IMR-90 (cell line): ENCODE measurements around the gene FOXL3. TPM values are rescaled to one million over a fixed set of nuclear protein-coding genes. Genes with fewer than 3 reads are reported as not detected.

ENCODE experiments used
- ATAC-seq: fragments of 200-7000 bp; cut with Tn5 transposase; 2 replicates; pipeline ENCODE4 v1.9.1; 2020; ENCODE audit warnings: low read depth, mild to moderate bottlenecking, moderate library complexity
- BruUV-seq: library from RNA; stranded (reverse); fragments of 400-500 nt; replicated peaks from 2 replicates; lab custom pipeline; 2021; lab: Mats Ljungman, UMichigan
- CTCF ChIA-PET: fragments of 300-600 bp; formaldehyde crosslinking; extraction: SDS; loops from one replicate; lab custom pipeline; 2021; ENCODE audit warnings: antibody characterized with exemption; lab: Yijun Ruan, JAX
- POLR2A ChIA-PET: fragments of 300-600 bp; sonication (Branson Sonifier 250); formaldehyde crosslinking; loops from one replicate; lab custom pipeline; 2022; ENCODE audit warnings: antibody characterized with exemption; ENCODE audit not compliant: unreplicated experiment; lab: Charles Lee
- DNase-seq: peaks from one replicate; pipeline ENCODE4 v3.0.0; 2013
- H2AFZ ChIP-seq: replicated peaks from 2 replicates; pipeline ENCODE3; 2013; ENCODE audit warnings: low read length, mild to moderate bottlenecking; ENCODE audit not compliant: poor library complexity
- H2AK5ac ChIP-seq: 2 replicates; pipeline ENCODE4 v1.6.1; 2013; ENCODE audit warnings: low read depth, low read length, inconsistent platforms
- H2AK9ac ChIP-seq: replicated peaks from 2 replicates; pipeline ENCODE3; 2013; ENCODE audit warnings: mild to moderate bottlenecking, low read depth, low read length, moderate library complexity; ENCODE audit not compliant: poor library complexity
- H2BK120ac ChIP-seq: 2 replicates; pipeline ENCODE4 v1.6.1; 2013; ENCODE audit warnings: low read depth, low read length, inconsistent platforms
- H2BK15ac ChIP-seq: 3 replicates; pipeline ENCODE4 v1.6.1; 2013; ENCODE audit warnings: low read depth, low read length, inconsistent platforms
- H2BK20ac ChIP-seq: 2 replicates; pipeline ENCODE4 v1.6.1; 2013; ENCODE audit warnings: low read depth, mild to moderate bottlenecking, inconsistent platforms, low read length, moderate library complexity
- H2BK5ac ChIP-seq: 2 replicates; pipeline ENCODE4 v1.6.1; 2013; ENCODE audit warnings: mild to moderate bottlenecking, low read depth, low read length, inconsistent platforms; ENCODE audit not compliant: poor library complexity, severe bottlenecking
- H3K14ac ChIP-seq: replicated peaks from 2 replicates; pipeline ENCODE4 v1.6.1; 2013; ENCODE audit warnings: low read depth, low read length, inconsistent platforms
- H3K18ac ChIP-seq: 2 replicates; pipeline ENCODE4 v1.6.1; 2013; ENCODE audit warnings: low read depth, low read length, control low read depth
- H3K23ac ChIP-seq: 2 replicates; pipeline ENCODE4 v1.6.1; 2013; ENCODE audit warnings: low read depth, low read length, inconsistent platforms
- H3K27ac ChIP-seq: 2 replicates; pipeline ENCODE4 v1.5.1; 2013; ENCODE audit warnings: mild to moderate bottlenecking, control low read depth, low read length; ENCODE audit not compliant: insufficient read depth
- H3K27me3 ChIP-seq: 2 replicates; pipeline ENCODE4 v1.6.1; 2013; ENCODE audit warnings: low read length; ENCODE audit not compliant: control insufficient read depth, insufficient read depth
- H3K36me3 ChIP-seq: 2 replicates; pipeline ENCODE4 v1.6.1; 2013; ENCODE audit warnings: low read length, mixed read lengths; ENCODE audit not compliant: control insufficient read depth, insufficient read depth
- H3K4ac ChIP-seq: 2 replicates; pipeline ENCODE4 v1.6.1; 2013; ENCODE audit warnings: low read depth, low read length, inconsistent platforms
- H3K4me1 ChIP-seq: 2 replicates; pipeline ENCODE4 v1.6.1; 2013; ENCODE audit warnings: low read length, mixed read lengths; ENCODE audit not compliant: control insufficient read depth, insufficient read depth
- H3K4me2 ChIP-seq: 2 replicates; pipeline ENCODE4 v1.6.1; 2013; ENCODE audit warnings: low read depth, mild to moderate bottlenecking, control low read depth, low read length, moderate library complexity
- H3K4me3 ChIP-seq: 2 replicates; pipeline ENCODE4 v1.5.1; 2013; ENCODE audit warnings: low read depth, mild to moderate bottlenecking, control low read depth, low read length, moderate library complexity; ENCODE audit not compliant: insufficient read depth
- H3K56ac ChIP-seq: 2 replicates; pipeline ENCODE4 v1.6.1; 2013; ENCODE audit warnings: low read length, inconsistent platforms; ENCODE audit not compliant: insufficient read depth; ENCODE audit errors: extremely low read depth
- H3K79me1 ChIP-seq, 2 experiments: 2 replicates each; pipeline ENCODE4 v1.6.1; 2013; ENCODE audit warnings: low read length in 2 of 2, inconsistent platforms in 1 of 2, low read depth in 1 of 2
- H3K9ac ChIP-seq: 2 replicates; pipeline ENCODE4 v1.6.1; 2013; ENCODE audit warnings: low read depth, low read length, control low read depth
- H3K9me1 ChIP-seq: 2 replicates; pipeline ENCODE4 v1.6.1; 2013; ENCODE audit warnings: low read length, inconsistent platforms; ENCODE audit not compliant: insufficient read depth
- H3K9me3 ChIP-seq: 2 replicates; pipeline ENCODE4 v1.6.1; 2013; ENCODE audit warnings: low read length; ENCODE audit not compliant: control insufficient read depth, insufficient read depth
- H4K20me1 ChIP-seq: 2 replicates; pipeline ENCODE4 v1.6.1; 2013; ENCODE audit warnings: low read length, inconsistent platforms; ENCODE audit not compliant: insufficient read depth
- H4K5ac ChIP-seq: 2 replicates; pipeline ENCODE4 v1.6.1; 2013; ENCODE audit warnings: mild to moderate bottlenecking, low read depth, low read length, control low read depth
- H4K8ac ChIP-seq, 2 experiments: 2 replicates each; pipeline ENCODE4 v1.6.1; 2013; ENCODE audit warnings: low read depth in 2 of 2, low read length in 2 of 2, control low read depth in 1 of 2, inconsistent platforms in 1 of 2
- H4K91ac ChIP-seq: 2 replicates; pipeline ENCODE4 v1.6.1; 2013; ENCODE audit warnings: low read depth, low read length, inconsistent platforms; ENCODE audit not compliant: insufficient read depth
- CEBPB ChIP-seq: IDR thresholded peaks from 2 replicates; pipeline ENCODE4 v1.6.1; 2012; ENCODE audit warnings: low read depth, low read length, improper control_type of control experiment
- CHD1 ChIP-seq: IDR thresholded peaks from 2 replicates; pipeline ENCODE4 v1.6.1; 2012; ENCODE audit warnings: low read depth, low read length, improper control_type of control experiment
- CTCF ChIP-seq: conservative IDR thresholded peaks from 2 replicates; pipeline ENCODE4 v1.5.1; 2012; ENCODE audit warnings: mild to moderate bottlenecking, low read depth, low read length, improper control_type of control experiment
- ELK1 ChIP-seq: fragments of 150-350 bp; IDR thresholded peaks from 2 replicates; pipeline ENCODE4 v1.6.1; 2016; ENCODE audit warnings: low read depth, mild to moderate bottlenecking, low read length, moderate library complexity, borderline replicate concordance
- FOS ChIP-seq: fragments of 150-350 bp; IDR thresholded peaks from 2 replicates; pipeline ENCODE4 v1.6.1; 2016; ENCODE audit warnings: low read depth, low read length
- MAFK ChIP-seq: IDR thresholded peaks from 2 replicates; pipeline ENCODE4 v1.6.1; 2012; ENCODE audit warnings: low read depth, low read length, improper control_type of control experiment
- MAZ ChIP-seq: IDR thresholded peaks from 2 replicates; pipeline ENCODE4 v1.6.1; 2012; ENCODE audit warnings: low read depth, mild to moderate bottlenecking, low read length, improper control_type of control experiment, moderate library complexity, borderline replicate concordance
- MXI1 ChIP-seq: IDR thresholded peaks from 2 replicates; pipeline ENCODE4 v1.6.1; 2012; ENCODE audit warnings: low read depth, mild to moderate bottlenecking, low read length, moderate library complexity, borderline replicate concordance
- NFE2L2 ChIP-seq: fragments of 150-350 bp; IDR thresholded peaks from 2 replicates; pipeline ENCODE4 v1.6.1; 2016; ENCODE audit warnings: low read depth, mild to moderate bottlenecking, low read length
- POLR2A ChIP-seq: IDR thresholded peaks from 2 replicates; pipeline ENCODE4 v1.6.1; 2012; ENCODE audit warnings: mild to moderate bottlenecking, low read depth, low read length
- RAD21 ChIP-seq: IDR thresholded peaks from 2 replicates; pipeline ENCODE4 v1.6.1; 2012; ENCODE audit warnings: low read length, improper control_type of control experiment
- RCOR1 ChIP-seq: IDR thresholded peaks from 2 replicates; pipeline ENCODE4 v1.6.1; 2012; ENCODE audit warnings: mild to moderate bottlenecking, low read length, improper control_type of control experiment; ENCODE audit not compliant: insufficient replicate concordance
- RFX5 ChIP-seq: IDR thresholded peaks from 2 replicates; pipeline ENCODE4 v1.8.0; 2012; ENCODE audit warnings: low read depth, mild to moderate bottlenecking, low read length, moderate library complexity
- SMC3 ChIP-seq: fragments of 150-350 bp; IDR thresholded peaks from 2 replicates; pipeline ENCODE4 v1.6.1; 2016; ENCODE audit warnings: low read depth, mild to moderate bottlenecking, antibody characterized with exemption, low read length, moderate library complexity
- USF2 ChIP-seq: fragments of 150-350 bp; IDR thresholded peaks from 2 replicates; pipeline ENCODE4 v1.6.1; 2017; ENCODE audit warnings: mild to moderate bottlenecking, antibody characterized with exemption, low read length, low read depth
- WGBS, 2 experiments: methylation state at CpG; one replicate each; pipeline versions ENCODE4 v1.1.5 to v1.1.7; 2013; ENCODE audit warnings: missing lambda C conversion rate in 2 of 2; ENCODE audit not compliant: insufficient read length in 1 of 2; ENCODE audit errors: extremely low coverage in 2 of 2; 5-methylcytosine and 5-hydroxymethylcytosine counted together
- dilution Hi-C: fragments of 300-500 bp; cut with HindIII; formaldehyde crosslinking; loops from one replicate; pipeline ENCODE4 v1.14.3; 2018; ENCODE audit warnings: low sequenced_read_pairs; ENCODE audit not compliant: unreplicated experiment
- in situ Hi-C: fragments of 300-500 bp; cut with MboI; formaldehyde crosslinking; loops from 3 replicates; pipeline ENCODE4 v1.14.3; 2019; ENCODE audit warnings: low sequenced_read_pairs, inconsistent platforms, mixed read lengths
- intact Hi-C: fragments of 100-400 bp; cut with micrococcal nuclease; formaldehyde crosslinking; loops from 2 replicates; pipeline ENCODE4 v1.10.0; 2022
- polyA plus RNA-seq, 3 experiments: library from polyadenylated mRNA; depleted of rRNA; stranded (reverse); fragments of >200 nt; gene quantifications; 2 replicates each; pipeline ENCODE4 v1.2.3, GENCODE V29; 2012; ENCODE audit warnings: low replicate concordance in 1 of 3
- total RNA-seq: library from RNA; depleted of rRNA; stranded (reverse); fragments of >200 nt; gene quantifications from 2 replicates; pipeline ENCODE4 v1.2.3, GENCODE V29; 2012

FOXL3 gene
- total and polyA plus RNA-seq, 2 of the 4 experiments (the other 2 are of a cell fraction): not detected

- H4K8ac ChIP-seq: no peak overlapping the region
- H3K18ac ChIP-seq: no peak overlapping the region
- BruUV-seq: no TSS peak
- no peak overlapping the region for H3K27ac ChIP-seq
- no peak overlapping the region for H3K56ac ChIP-seq
- no peak overlapping the region for H3K23ac ChIP-seq
- H3K4me1 ChIP-seq: no peaks in the 10 kb centered on the region
- no peak overlapping the region for H3K4ac ChIP-seq
- 70% methylated on average over 6 of the region's 25 CpGs; no CpG with 5 or more reads in 1 of the 2 experiments for WGBS, 2 experiments
- in situ Hi-C loops (no loop called here), dilution Hi-C loops (no loop called here), intact Hi-C loops (no loop called here)
- H3K9me1 ChIP-seq: no peaks in the 10 kb centered on the region
- H3K14ac ChIP-seq: no peak overlapping the region
- H3K4me3 ChIP-seq: no peak overlapping the region
- no peak overlapping the region for H2AK9ac ChIP-seq
- no peak overlapping the region for H4K91ac ChIP-seq
- no peak overlapping the region for H2BK120ac ChIP-seq
- no peak overlapping the region for H2AK5ac ChIP-seq
- no peak overlapping the region for H2BK15ac ChIP-seq
- H2BK20ac ChIP-seq: no peak overlapping the region
- no peak overlapping the region for H3K4me2 ChIP-seq
- no peak overlapping the region for H4K5ac ChIP-seq
- H3K9me3 ChIP-seq: peaks cover 29% of the 10 kb centered on the region
- no peaks in the 10 kb centered on the region for H3K79me1 ChIP-seq
- no peak overlapping the region for H2BK5ac ChIP-seq
- peaks cover 3% of the 10 kb centered on the region for H3K27me3 ChIP-seq
- ChIA-PET CTCF (no interaction called here), POLR2A (no interaction called here)
- DNase-seq: no peak
- peak; percentile 2 for ATAC-seq
- peaks cover 7% of the 10 kb centered on the region for H4K20me1 ChIP-seq
- H2AFZ ChIP-seq: no peak overlapping the region
- peaks cover 12% of the 10 kb centered on the region for H3K36me3 ChIP-seq
- no peak overlapping the region for H3K9ac ChIP-seq
- TF ChIP-seq ELK1 (no peak), NFE2L2 (no peak), SMC3 (no peak), CHD1 (no peak), USF2 (no peak), CEBPB (no peak), RFX5 (no peak), MAFK (no peak), POLR2A (no peak), CTCF (no peak), RCOR1 (no peak), MAZ (no peak), FOS (no peak), RAD21 (no peak), MXI1 (no peak)
These were observed 24.6 kb upstream of the FOXL3 start for GRCh38 chr7:265192-265997.
